HL-60/S4 treated with retinoic acid at 250 ng/mL for 4 days and 3 days (cell line): ENCODE data around the gene FLT3LG.
"Not testable (repeated sequence)": the region's sequence is repeated elsewhere in the genome, so short reads cannot be mapped to it uniquely, and the experiment has no call there.

Experiments used
- in situ Hi-C: fragments of 300-500 bp; cut with MboI; formaldehyde crosslinking; loops from 2 replicates; pipeline ENCODE4 v1.7.0; 2022; ENCODE audit warnings: low sequenced_read_pairs

The FLT3LG gene

DNA sequence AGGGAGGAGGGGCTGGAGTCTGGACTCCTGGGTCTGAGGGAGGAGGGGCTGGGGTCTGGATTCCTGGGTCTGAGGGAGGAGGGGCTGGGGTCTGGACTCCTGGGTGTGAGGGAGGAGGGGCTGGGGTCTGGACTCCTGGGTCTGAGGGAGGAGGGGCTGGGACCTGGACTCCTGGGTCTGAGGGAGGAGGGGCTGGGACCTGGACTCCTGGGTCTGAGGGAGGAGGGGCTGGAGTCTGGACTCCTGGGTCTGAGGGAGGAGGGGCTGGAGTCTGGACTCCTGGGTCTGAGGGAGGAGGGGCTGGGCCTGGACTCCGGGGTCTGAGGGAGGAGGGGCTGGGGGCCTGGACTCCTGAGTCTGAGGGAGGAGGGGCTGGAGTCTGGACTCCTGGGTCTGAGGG, 12.9 kb upstream of the FLT3LG start:
- in situ Hi-C loops, result not testable (repeated sequence)

DNA sequence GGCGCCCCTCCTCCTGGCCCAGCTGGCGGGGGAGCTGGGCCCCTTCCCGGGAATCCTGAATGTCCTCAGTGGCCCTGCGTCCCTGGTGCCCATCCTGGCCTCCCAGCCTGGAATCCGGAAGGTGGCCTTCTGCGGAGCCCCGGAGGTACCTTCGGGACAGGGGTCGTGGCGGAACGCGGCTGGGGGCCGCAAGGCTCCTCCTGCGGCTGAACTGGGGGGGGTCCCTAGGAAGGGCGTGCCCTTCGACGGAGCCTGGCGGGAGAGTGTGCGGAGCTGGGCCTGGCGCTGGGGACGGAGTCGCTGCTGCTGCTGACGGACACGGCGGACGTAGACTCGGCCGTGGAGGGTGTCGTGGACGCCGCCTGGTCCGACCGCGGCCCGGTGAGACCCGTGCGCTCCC, 12.4 kb upstream of the FLT3LG start:
- in situ Hi-C loops, result no loop called here

DNA sequence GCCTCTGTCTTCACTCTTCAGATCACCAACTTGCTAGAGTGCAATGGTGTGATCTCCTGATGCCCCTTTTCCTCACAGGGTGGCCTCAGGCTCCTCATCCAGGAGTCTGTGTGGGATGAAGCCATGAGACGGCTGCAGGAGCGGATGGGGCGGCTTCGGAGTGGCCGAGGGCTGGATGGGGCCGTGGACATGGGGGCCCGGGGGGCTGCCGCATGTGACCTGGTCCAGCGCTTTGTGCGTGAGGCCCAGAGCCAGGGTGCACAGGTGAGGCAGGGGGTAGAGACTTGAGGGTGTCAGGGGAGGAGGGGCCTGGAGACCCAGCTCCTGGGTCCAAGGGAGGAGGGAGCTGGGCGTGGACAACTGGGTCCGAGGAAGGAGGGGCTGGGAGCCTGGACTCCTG, 11.5 kb upstream of the FLT3LG start:
- in situ Hi-C loops, result no loop called here

DNA sequence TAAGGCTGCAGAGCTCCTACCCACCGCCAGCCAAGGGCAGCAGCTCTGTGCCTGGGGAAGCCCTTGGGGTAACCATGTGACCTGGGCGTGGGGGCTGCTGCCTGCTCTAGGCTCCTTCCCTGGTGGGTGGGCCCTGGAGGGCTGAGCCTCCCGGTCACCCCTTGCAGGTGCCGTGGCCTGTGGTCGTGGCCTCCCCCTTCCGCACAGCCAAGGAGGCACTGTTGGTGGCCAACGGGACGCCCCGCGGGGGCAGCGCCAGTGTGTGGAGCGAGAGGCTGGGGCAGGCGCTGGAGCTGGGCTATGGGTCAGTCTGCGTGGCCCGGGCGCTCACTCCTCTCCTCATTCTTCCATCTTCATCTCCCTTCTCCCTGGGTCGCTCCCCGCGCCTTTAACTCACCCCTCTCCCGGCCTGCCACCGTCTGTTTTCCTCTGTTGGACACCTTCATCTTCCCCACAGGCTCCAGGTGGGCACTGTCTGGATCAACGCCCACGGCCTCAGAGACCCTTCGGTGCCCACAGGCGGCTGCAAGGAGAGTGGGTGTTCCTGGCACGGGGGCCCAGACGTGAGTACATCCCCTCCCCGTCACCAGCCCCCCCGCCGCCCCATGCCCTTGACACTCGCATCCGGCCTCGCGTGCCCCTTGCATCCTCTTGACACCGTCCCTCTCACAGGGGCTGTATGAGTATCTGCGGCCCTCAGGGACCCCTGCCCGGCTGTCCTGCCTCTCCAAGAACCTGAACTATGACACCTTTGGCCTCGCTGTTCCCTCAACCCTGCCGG, 9.9 kb upstream of the FLT3LG start:
- in situ Hi-C loops, result no loop called here

DNA sequence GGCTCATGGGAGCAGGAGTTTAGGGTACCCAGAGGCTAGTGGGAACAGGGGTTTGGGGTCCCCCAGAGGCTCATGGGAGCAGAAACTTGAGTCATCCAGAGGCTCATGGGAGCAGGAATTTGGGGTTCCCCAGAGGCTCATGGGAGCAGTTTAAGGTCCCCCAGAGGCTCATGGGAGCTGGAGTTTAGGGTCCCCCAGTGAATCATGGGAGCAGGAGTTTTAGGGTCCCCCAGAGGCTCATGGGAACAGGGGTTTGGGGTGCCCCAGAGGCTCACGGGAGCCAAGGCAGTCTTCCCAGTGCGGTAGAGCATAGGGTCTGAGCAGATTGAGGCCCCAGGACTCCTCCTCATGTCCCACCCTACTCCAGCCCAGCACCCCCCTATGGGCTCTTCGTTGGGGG, 8.6 kb upstream of the FLT3LG start:
- in situ Hi-C loops, result no loop called here

DNA sequence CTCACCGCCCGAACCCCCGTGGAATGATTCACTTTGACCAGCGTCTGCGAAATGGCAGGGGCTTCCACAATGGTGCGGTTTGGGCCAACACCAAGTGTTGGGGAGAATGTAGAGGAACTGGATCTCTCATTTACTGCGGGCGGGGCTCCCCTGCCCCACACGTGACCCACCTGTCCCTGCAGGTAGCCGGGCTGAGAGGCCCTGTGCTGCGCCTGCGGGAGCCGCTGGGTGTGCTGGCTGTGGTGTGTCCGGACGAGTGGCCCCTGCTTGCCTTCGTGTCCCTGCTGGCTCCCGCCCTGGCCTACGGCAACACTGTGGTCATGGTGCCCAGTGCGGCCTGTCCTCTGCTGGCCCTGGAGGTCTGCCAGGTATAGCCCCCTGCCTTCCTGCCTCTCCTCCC, 5.8 kb upstream of the FLT3LG start:
- in situ Hi-C loops, result no loop called here

DNA sequence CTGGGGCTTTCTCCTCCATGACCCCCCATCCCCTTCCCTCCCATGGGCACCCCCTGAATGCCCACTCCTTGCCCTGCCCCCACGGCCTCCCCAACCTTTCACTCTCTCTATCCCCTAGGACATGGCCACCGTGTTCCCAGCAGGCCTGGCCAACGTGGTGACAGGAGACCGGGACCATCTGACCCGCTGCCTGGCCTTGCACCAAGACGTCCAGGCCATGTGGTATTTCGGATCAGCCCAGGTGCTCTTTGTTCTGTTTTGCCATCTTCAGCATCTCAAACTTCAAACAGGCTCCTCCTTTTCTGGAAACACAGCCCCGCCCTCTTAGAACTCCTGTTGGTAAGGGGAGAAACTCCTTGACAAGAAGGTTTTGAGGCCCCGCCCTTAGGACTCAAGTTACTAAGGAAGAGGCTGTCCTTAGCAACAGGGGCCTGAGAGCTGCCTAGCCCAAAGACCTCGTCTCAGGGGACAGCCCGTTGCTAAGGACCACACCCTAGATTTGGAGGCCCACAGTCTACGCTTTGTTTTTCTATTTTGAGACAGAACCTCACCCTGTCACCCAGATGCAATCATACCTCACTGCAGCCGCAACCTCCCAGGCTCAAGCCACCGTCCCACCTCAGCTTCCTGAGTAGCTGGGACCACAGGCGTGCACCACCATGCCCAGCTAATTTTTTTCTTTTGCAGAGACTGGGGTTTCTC, 5.1 kb upstream of the FLT3LG start:
- in situ Hi-C loops, result no loop called here

DNA sequence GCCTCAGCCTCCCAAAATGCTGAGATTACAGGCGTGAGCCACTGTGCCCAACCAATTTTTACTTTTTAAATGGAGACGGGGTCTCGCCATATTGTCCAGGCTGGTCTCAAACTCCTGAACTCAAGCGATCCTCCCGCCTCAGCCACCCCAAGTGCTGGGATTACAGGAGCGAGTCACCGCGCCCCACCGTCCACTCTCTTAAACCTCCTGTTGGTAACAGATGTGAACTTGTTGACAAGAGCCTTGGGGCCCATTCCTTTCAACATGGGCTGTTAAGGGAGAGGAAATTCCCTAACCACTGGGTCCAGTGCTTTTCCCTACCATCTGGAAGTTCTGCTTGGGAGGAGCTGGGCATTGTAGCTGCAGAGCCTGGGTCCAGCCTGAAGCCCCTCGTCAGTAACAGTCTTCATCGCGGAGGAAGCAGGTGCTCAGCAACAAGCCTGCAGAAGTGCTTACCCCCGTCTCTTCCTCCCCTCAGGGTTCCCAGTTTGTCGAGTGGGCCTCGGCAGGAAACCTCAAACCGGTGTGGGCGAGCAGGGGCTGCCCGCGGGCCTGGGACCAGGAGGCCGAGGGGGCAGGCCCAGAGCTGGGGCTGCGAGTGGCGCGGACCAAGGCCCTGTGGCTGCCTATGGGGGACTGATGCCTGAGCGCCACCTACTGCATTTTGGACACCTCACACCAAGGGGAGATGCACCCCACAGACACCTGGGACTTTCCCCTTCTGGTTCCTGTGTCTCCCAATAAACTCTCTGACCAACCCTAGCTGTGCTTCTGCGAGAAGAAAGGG, 4.0 kb upstream of the FLT3LG start:
- in situ Hi-C loops, result no loop called here

DNA sequence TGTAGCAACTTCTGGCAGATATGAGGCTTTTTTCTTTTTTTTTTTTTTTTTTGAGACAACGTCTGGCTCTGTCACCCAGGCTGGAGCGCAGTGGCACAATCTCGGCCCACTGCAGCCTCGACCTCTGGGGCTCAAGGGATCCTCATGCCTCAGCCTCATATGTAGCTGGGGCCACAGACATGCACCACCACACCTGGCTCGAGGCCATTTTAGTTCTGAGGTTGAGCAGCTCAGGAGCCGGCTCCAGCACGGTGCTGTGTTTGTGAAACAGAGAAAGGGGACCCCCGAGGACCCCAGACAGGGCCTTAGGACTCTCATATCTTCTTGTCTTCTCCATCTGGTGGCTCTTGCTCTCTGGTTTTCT, 3.4 kb upstream of the FLT3LG start:
- in situ Hi-C loops, result no loop called here

DNA sequence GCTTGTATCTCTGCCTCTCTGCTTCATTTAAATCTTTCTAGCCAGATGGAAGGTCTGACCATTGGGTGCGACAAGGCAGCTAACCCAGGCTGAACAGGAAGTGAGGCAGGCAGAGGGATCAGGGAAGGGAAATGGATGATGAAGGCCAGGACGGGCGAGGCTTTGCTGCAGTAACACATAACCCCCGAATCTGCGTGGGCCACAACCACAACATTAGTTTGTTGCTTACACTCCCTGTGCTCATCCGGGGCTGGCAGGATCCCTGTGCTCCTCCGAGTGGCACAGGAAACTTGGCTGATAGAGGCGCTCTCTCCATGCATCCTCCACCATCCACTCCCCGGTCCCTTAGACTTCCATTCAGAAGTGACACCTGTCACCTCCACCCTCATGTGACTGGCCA, 1.1 kb upstream of the FLT3LG start:
- in situ Hi-C loops, result no loop called here

DNA sequence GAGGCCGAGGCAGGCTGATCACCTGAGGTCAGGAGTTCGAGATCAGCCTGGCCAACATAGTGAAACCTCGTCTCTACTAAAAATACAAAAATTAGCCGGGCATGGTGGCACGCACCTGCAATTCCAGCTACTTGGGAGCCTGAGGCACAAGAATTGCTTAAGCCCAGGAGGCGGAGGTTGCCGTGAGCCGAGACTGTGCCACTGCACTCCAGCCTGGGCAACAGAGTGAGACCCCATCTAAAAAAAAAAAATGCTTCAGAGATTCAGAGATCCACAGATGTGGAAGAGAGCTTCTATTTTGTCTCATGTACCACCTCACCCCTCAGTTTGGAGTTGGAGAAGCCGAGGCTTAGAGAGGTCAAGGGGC, 531 bp upstream of the FLT3LG start:
- in situ Hi-C loops, result not testable (repeated sequence)

DNA sequence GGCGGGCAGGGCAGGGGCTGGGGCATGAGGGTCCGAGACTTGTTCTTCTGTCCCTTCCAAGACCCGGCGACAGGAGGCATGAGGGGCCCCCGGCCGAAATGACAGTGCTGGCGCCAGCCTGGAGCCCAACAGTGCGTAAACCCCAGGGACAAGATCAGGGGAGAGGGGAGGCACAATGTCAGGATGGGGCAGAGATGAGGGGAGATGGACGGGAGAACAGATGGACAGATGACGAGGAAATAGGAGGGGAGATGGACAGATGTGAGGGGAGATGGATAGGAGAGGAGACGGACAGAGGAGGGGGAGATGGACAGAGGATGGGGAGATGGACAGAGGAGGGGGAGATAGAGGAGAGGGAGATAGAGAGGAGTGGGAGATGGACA, 518 bp downstream of the FLT3LG start:
- in situ Hi-C loops, result no loop called here

DNA sequence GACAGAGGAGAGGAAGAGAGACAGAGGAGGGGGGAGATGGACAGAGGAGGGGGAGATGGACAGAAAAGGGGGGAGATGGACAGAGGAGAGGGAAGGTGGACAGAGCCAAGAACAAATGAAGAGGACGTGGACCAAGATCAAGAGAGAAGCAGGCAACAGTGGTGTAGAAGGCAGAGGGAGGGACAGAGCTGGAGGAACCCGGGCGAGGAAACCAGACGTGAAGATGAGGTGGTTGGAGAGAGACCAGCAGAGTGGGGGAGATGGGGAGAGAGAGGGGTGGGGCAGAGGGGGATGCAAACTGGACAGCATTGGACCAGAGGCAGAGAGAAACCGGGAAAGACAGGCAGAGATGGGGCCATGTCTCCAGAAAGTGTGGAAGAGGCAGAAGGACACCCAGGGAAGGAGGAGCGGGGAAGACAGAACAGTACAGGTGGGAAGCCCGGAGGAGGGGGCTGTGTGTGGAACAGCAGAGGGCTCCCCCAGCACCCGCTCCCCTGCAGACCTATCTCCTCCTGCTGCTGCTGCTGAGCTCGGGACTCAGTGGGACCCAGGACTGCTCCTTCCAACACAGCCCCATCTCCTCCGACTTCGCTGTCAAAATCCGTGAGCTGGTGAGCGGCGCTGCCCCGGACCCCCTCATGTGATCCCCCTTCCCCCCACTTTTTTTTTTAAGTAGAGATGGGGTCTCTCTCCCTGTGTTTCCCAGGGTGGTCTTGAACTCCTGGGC, 1.3 kb downstream of the FLT3LG start:
- in situ Hi-C loops, result no loop called here

DNA sequence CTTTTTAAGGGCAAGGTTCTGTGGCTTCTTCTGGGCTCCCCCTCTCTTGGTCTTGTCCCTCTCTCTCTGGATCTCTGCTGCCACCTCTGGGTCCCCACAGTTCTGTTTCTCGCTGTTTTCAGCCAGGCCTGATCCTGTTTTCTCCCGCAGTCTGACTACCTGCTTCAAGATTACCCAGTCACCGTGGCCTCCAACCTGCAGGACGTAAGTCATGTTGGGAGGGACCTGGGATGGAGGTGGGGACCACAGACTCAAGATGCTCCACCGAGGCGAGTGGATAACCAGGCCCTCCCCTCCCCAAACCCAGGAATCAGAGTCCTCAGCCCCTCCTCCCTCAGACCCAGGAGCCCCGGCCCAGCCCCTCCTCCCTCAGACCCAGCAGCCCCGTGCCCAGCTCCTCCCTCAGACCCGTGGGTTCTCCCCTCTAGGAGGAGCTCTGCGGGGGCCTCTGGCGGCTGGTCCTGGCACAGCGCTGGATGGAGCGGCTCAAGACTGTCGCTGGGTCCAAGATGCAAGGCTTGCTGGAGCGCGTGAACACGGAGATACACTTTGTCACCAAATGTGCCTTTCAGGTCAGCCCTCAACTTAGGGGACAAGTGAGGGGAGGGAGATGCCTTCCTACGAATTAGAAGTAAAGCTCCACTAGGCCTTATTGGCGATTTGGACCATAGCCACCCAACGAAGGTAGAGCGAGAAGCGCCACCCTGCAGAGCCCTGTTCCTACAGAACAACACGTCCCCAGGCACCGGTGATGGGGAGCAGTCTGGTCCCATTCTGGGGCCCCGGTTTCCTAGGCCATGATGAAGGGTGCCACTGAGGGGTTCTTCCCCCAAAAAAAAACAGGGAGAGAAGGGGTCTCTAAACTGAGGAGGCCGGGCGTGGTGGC, 2.2 kb downstream of the FLT3LG start:
- in situ Hi-C loops, result no loop called here

DNA sequence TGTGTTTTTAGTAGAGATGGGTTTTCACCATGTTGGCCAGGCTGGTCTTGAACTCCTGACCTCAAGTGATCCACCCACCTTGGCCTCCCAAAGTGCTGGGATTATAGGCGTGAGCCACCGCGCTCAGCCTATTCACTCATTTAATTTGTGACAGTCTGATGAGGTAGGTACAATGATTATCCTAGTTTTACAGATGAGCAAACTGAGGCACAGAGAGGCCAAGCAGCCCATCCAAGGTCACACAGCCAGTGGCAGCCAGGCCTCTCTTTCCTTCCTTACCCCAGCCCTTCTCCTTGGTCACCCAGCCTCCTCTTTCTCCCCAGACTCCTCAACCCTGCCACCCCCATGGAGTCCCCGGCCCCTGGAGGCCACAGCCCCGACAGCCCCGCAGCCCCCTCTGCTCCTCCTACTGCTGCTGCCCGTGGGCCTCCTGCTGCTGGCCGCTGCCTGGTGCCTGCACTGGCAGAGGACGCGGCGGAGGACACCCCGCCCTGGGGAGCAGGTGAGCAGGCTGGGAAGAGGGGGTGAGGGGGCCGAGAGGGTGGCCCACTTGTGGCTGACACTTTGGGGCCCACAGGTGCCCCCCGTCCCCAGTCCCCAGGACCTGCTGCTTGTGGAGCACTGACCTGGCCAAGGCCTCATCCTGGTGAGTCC, 6.1 kb downstream of the FLT3LG start:
- in situ Hi-C loops, result no loop called here

DNA sequence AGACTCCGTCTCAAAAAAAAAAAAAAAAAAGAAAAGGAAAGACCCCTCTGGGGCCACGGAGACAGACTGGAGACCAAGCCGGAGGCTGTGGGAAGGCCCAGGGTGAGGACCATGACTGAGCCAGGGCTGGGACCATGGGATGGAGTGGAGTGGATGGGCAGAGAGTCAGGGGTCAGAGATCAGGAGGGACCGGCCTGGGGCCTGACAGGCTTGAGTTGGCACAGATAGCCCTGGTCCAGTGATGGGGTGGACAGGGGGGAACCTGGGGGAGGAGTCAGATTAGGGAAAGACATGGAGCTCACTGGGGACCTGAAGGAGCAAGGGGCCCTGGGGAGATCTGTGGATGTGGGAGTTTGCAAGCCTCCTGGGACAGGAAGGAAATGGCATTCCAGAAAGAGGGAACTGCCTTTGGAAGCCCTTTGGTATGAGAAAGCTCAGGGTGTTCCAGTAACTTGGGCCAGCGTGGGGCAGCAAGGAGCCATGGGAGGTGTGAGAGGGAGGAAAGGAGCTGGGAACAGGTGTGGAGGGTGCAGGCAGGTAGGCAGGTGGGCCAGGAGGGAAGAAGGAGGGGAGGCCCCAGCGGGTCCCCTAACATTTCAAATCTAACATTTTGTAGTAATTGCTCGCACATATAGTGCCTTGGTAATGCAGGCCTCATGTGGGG, 7.1 kb downstream of the FLT3LG start:
- in situ Hi-C loops, result no loop called here

DNA sequence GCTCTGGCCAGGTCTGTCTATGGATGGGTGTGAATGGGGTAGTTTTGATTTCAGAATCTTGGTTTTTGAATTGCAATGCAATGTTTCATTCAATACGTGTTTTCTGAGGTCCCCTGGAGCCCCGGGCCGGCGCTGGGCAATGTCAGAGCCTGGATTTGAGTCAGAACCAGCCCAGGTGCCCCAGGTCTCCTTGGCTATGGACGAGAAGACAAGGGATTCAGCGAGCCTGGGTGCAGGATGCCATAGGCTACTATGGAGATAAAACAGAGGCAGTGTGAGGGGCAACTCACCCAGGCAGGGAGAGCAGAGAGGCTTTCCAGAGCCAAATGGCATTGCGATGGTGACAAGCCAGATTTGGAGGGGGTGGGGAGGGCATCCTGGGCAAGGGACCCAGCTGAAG, 12.2 kb downstream of the FLT3LG start:
- in situ Hi-C loops, result no loop called here

DNA sequence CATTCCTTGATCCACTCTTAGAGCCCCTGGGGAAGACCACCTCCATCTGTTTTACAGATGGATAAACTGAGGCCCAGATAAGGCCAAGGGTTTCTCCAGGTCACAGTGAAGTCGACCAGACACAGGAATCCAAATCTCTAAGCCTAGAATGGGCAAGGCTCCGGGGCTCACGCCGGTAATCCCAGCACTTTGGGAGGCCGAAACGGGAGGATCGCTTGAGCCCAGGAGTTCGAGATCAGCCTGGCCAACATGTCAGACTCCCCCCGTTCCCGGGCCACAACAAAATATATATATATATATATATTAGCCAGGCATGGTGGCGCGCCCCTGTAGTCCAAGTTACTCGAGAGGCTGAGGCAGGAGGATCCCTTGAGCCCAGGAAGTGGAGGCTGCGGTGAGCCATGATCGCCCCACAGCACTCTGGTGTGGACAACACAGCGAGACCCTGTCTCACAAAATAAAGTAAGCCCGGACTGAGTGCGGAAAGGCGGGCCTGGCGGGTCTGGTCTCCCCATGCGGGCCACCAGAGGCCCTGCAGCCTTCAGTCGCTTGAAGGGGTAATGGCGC, 12.8 kb downstream of the FLT3LG start:
- in situ Hi-C loops, result no loop called here
